GM12878 (cell line): Measurements from ENCODE around the gene NDRG4. TPM values are rescaled to one million over a fixed set of nuclear protein-coding genes. Genes with fewer than 3 reads are reported as not detected.

Source experiments
- ATAC-seq: fragments of 200-7000 bp; cut with Tn5 transposase; 3 replicates; pipeline ENCODE4 v1.9.1; 2020; ENCODE audit warnings: mild to moderate bottlenecking, moderate library complexity
- BruUV-seq: library from RNA; stranded (reverse); fragments of 400-500 nt; replicated peaks from 2 replicates; lab custom pipeline; 2021; lab: Mats Ljungman, UMichigan
- CTCF ChIA-PET: fragments of 300-600 bp; sonication (Branson Sonifier 250); formaldehyde crosslinking; extraction: SDS; loops from one replicate; lab custom pipeline; 2021; ENCODE audit warnings: inconsistent platforms; lab: Yijun Ruan, JAX
- POLR2A ChIA-PET: fragments of 350-600 bp; formaldehyde crosslinking; extraction: SDS; loops from one replicate; lab custom pipeline; 2021; ENCODE audit warnings: inconsistent platforms; lab: Charles Lee
- RAD21 ChIA-PET: fragments of 300-600 bp; sonication (Branson Sonifier 250); formaldehyde crosslinking; loops from one replicate; lab custom pipeline; 2023; ENCODE audit warnings: antibody characterized with exemption; ENCODE audit not compliant: unreplicated experiment; lab: Charles Lee
- SMC1A ChIA-PET: fragments of 300-600 bp; sonication (Branson Sonifier 250); formaldehyde crosslinking; loops from one replicate; lab custom pipeline; 2023; ENCODE audit not compliant: unreplicated experiment, uncharacterized antibody; lab: Charles Lee
- DNase-seq: peaks from one replicate; pipeline ENCODE4 v3.0.0-alpha.2; 2011; ENCODE audit warnings: low read depth, low spot score
- FAIRE-seq: peaks from 3 replicates; lab custom pipeline; 2011; peaks lifted over from hg19 to GRCh38; lab: Jason Lieb, UNC
- H2AFZ ChIP-seq: 2 replicates; pipeline ENCODE4 v1.6.0; 2011; ENCODE audit warnings: low read depth, low read length, control low read depth; ENCODE audit not compliant: control insufficient read depth
- H3K27ac ChIP-seq: 2 replicates; pipeline ENCODE4 v1.5.1; 2011; ENCODE audit warnings: control low read depth; ENCODE audit not compliant: control insufficient read depth, insufficient read depth
- H3K27me3 ChIP-seq, 2 experiments: replicated peaks in 1 of 2; 2 replicates each; pipeline versions ENCODE4 v1.6.0 to v1.6.1; 2011; ENCODE audit warnings: low read length in 1 of 2; ENCODE audit not compliant: control insufficient read depth in 2 of 2, insufficient read depth in 2 of 2
- H3K36me3 ChIP-seq, 2 experiments: 2 replicates each; pipeline ENCODE4 v1.5.1; 2011; ENCODE audit warnings: low read length in 1 of 2; ENCODE audit not compliant: control insufficient read depth in 2 of 2, insufficient read depth in 2 of 2
- H3K4me1 ChIP-seq: 2 replicates; pipeline ENCODE4 v1.6.1; 2011; ENCODE audit warnings: mild to moderate bottlenecking, low read length, moderate library complexity, mixed read lengths; ENCODE audit not compliant: control insufficient read depth, insufficient read depth
- H3K4me2 ChIP-seq: 2 replicates; pipeline ENCODE4 v1.6.0; 2011; ENCODE audit warnings: control low read depth; ENCODE audit not compliant: control insufficient read depth, insufficient read depth
- H3K4me3 ChIP-seq: fragments of 200-600 bp; sonication (generic); 2 replicates; pipeline ENCODE4 v1.5.1; 2016
- H3K79me2 ChIP-seq: 2 replicates; pipeline ENCODE4 v1.6.0; 2011; ENCODE audit warnings: low read length; ENCODE audit not compliant: control insufficient read depth, insufficient read depth
- H3K9ac ChIP-seq: 2 replicates; pipeline ENCODE4 v1.8.0; 2011; ENCODE audit warnings: low read length, control low read depth, mixed read lengths; ENCODE audit not compliant: control insufficient read depth, insufficient read depth
- H3K9me3 ChIP-seq: replicated peaks from 3 replicates; pipeline ENCODE4 v1.5.1; 2011; ENCODE audit warnings: mild to moderate bottlenecking, low read length; ENCODE audit not compliant: control insufficient read depth, insufficient read depth
- H4K20me1 ChIP-seq: 2 replicates; pipeline ENCODE4 v1.6.0; 2011; ENCODE audit not compliant: control insufficient read depth, insufficient read depth
- ATF2 ChIP-seq: IDR thresholded peaks from 2 replicates; pipeline ENCODE4 v1.6.1; 2012; ENCODE audit warnings: low read length, inconsistent platforms
- EP300 ChIP-seq, 2 experiments: fragments of 150-350 bp in 1 of 2; IDR thresholded peaks; 2 replicates each; pipeline ENCODE4 v1.6.1; 2011 to 2012; ENCODE audit warnings: low read depth in 2 of 2, low read length in 2 of 2, borderline replicate concordance in 1 of 2, improper control_type of control experiment in 1 of 2, inconsistent platforms in 1 of 2; ENCODE audit not compliant: control insufficient read depth in 1 of 2
- EZH2 ChIP-seq: IDR thresholded peaks from 2 replicates; pipeline ENCODE4 v1.6.1; 2012; ENCODE audit warnings: low read depth, mild to moderate bottlenecking, control low read depth, inconsistent platforms, low read length, borderline replicate concordance; ENCODE audit not compliant: control insufficient read depth
- GABPA ChIP-seq: IDR thresholded peaks from 2 replicates; pipeline ENCODE4 v1.6.1; 2014; ENCODE audit warnings: antibody characterized with exemption, low read depth, mild to moderate bottlenecking, inconsistent platforms
- IRF5 ChIP-seq: fragments of 450-650 bp; IDR thresholded peaks from 2 replicates; pipeline ENCODE4 v1.6.1; 2017; ENCODE audit warnings: borderline replicate concordance
- POU2F2 ChIP-seq: IDR thresholded peaks from 3 replicates; pipeline ENCODE4 v1.6.1; 2011; ENCODE audit warnings: low read depth, mild to moderate bottlenecking, low read length, borderline replicate concordance
- RB1 ChIP-seq: fragments of 450-650 bp; formaldehyde crosslinking; IDR thresholded peaks from 2 replicates; pipeline ENCODE4 v1.6.1; 2017; ENCODE audit warnings: mild to moderate bottlenecking, borderline replicate concordance
- SIX5 ChIP-seq: IDR thresholded peaks from 2 replicates; pipeline ENCODE4 v1.6.1; 2011; ENCODE audit warnings: mild to moderate bottlenecking, low read depth, low read length, moderate library complexity; ENCODE audit not compliant: severe bottlenecking
- STAT1 ChIP-seq: fragments of 450-650 bp; conservative IDR thresholded peaks from 2 replicates; pipeline ENCODE4 v1.6.1; 2014; ENCODE audit warnings: antibody characterized with exemption, mild to moderate bottlenecking
- ZBTB33 ChIP-seq: fragments of 450-650 bp; IDR thresholded peaks from 2 replicates; pipeline ENCODE4 v1.6.1; 2017; ENCODE audit warnings: mild to moderate bottlenecking
- ZNF274 ChIP-seq: IDR thresholded peaks from one replicate; pipeline ENCODE4 v1.8.0; 2011; ENCODE audit not compliant: insufficient read length, insufficient read depth
- ZNF622 ChIP-seq: fragments of 450-650 bp; IDR thresholded peaks from 2 replicates; pipeline ENCODE4 v1.6.1; 2017; ENCODE audit warnings: mild to moderate bottlenecking, inconsistent platforms
- WGBS: methylation state at CpG from one replicate; pipeline ENCODE4 v1.1.6; 2016; ENCODE audit warnings: low lambda C conversion rate; ENCODE audit not compliant: insufficient replicate concordance, insufficient coverage; ENCODE audit errors: missing lambda C conversion rate; 5-methylcytosine and 5-hydroxymethylcytosine counted together
- in situ Hi-C: fragments of 300-500 bp; cut with MboI; formaldehyde crosslinking; loops from 9 replicates; pipeline ENCODE4 v1.14.3; 2018; ENCODE audit warnings: mixed read lengths
- intact Hi-C: fragments of 100-400 bp; cut with micrococcal nuclease; formaldehyde crosslinking; loops from one replicate; pipeline ENCODE4 v1.14.2; 2022; ENCODE audit not compliant: unreplicated experiment
- polyA plus RNA-seq, 11 experiments: library from polyadenylated mRNA; depleted of rRNA in 4 of 11; unstranded in 6 of 11; stranded (reverse) in 5 of 11; fragments of >200 nt; fragmentation: Nextera tagmentation in 4 of 11; fragmentation: Illumina TruSeq in 1 of 11; extraction: Ambion mirVana in 4 of 11; extraction: Trizol in 1 of 11; gene quantifications; 1 replicate in 1 of 11; 2 replicates in 10 of 11; pipeline versions ENCODE4 v1.2.1 to v1.2.3, GENCODE V29; 2011 to 2016; ENCODE audit warnings: inconsistent platforms in 2 of 11, missing spikeins in 2 of 11, low read depth in 1 of 11
- total RNA-seq, 4 experiments: library from RNA; depleted of rRNA in 3 of 4; stranded (reverse); fragments of >200 nt in 3 of 4; fragmentation: Illumina TruSeq in 1 of 4; extraction: Trizol in 1 of 4; gene quantifications; 2 replicates each; pipeline versions ENCODE4 v1.2.1 to v1.2.3, GENCODE V29; 2013 to 2021
- TF ChIP-seq, protein P1 (sequence below): IDR thresholded peaks from 2 replicates; pipeline ENCODE4 v1.6.1; 2011; ENCODE audit warnings: low read depth, low read length, improper control_type of control experiment, borderline replicate concordance
- TF ChIP-seq, protein P2 (sequence below): fragments of 450-650 bp; IDR thresholded peaks from 2 replicates; pipeline ENCODE4 v1.6.1; 2016; ENCODE audit warnings: mild to moderate bottlenecking

The NDRG4 gene
- total and polyA plus RNA-seq, 10 of the 15 experiments (the other 5 are each of a cell fraction or from before 2014, with no cell fraction given): 0.33 to 3.8 (median 2.5) TPM

DNA sequence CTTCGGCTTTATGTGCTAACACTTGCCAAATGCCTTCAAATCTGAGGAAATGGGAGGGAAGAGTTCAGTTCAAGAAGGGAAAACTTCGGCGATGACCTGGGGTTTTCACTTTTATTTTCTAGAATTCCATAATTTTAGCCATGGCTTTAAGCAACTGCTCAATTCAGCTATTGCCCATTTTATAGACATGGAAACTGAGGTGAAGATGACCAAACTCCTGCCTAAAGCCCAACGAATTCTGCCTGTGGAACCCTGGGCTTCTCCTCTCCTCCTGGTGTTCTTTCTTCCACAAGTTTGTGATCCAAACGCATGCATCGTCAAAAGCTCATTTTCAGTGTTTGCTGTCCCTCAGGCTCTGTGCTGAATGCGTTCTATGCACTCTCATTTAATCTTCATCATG, 49.4 kb upstream of the NDRG4 start:
- intact Hi-C loops (no loop called here), in situ Hi-C loops (no loop called here)
- H3K4me3 ChIP-seq: no peak overlapping the region
- H3K9ac ChIP-seq: no peak overlapping the region
- DNase-seq: no peak
- no peaks in the 10 kb centered on the region for H4K20me1 ChIP-seq
- no peaks in the 10 kb centered on the region for H3K79me2 ChIP-seq
- H3K4me2 ChIP-seq: no peak overlapping the region
- no peak overlapping the region for H3K27ac ChIP-seq
- ChIA-PET CTCF (no interaction called here), POLR2A (no interaction called here), SMC1A (no interaction called here), RAD21 (no interaction called here)
- ATAC-seq: no peak
- 38% methylated on average over 7 of the region's 7 CpGs for WGBS
- H3K4me1 ChIP-seq: no peaks in the 10 kb centered on the region
- H3K36me3 ChIP-seq: no peaks in the 10 kb centered on the region
- TF ChIP-seq ZNF622 (no peak), ZNF274 (no peak), GABPA (no peak), RB1 (no peak), SIX5 (no peak), ZBTB33 (no peak), EZH2 (no peak), IRF5 (no peak), EP300 (IDR thresholded peaks at IDR 0.05; ENCODE audit: borderline replicate concordance in 1 of 2, control insufficient read depth in 1 of 2, low read depth in 2 of 2, low read length in 2 of 2) (no peak), STAT1 (no peak), ATF2 (no peak), POU2F2 (no peak)
- TF ChIP-seq, protein P1, sequence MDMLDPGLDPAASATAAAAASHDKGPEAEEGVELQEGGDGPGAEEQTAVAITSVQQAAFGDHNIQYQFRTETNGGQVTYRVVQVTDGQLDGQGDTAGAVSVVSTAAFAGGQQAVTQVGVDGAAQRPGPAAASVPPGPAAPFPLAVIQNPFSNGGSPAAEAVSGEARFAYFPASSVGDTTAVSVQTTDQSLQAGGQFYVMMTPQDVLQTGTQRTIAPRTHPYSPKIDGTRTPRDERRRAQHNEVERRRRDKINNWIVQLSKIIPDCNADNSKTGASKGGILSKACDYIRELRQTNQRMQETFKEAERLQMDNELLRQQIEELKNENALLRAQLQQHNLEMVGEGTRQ: no peak
- TF ChIP-seq, protein P2, sequence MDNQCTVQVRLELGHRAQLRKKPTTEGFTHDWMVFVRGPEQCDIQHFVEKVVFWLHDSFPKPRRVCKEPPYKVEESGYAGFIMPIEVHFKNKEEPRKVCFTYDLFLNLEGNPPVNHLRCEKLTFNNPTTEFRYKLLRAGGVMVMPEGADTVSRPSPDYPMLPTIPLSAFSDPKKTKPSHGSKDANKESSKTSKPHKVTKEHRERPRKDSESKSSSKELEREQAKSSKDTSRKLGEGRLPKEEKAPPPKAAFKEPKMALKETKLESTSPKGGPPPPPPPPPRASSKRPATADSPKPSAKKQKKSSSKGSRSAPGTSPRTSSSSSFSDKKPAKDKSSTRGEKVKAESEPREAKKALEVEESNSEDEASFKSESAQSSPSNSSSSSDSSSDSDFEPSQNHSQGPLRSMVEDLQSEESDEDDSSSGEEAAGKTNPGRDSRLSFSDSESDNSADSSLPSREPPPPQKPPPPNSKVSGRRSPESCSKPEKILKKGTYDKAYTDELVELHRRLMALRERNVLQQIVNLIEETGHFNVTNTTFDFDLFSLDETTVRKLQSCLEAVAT: no peak
- H3K9me3 ChIP-seq: no peaks in the 10 kb centered on the region
- no peak overlapping the region for H2AFZ ChIP-seq
- BruUV-seq: no TSS peak
- FAIRE-seq: no peak
- H3K27me3 ChIP-seq: no peaks in the 10 kb centered on the region
